Keratinocyte (primary cell): ENCODE data around the gene ZNF675.
"Not testable (repeated sequence)": the region's sequence is repeated elsewhere in the genome, so short reads cannot be mapped to it uniquely, and the experiment has no call there.

Experiments
- EZH2 ChIP-seq: IDR thresholded peaks from one replicate; pipeline ENCODE4 v1.6.1; 2012; ENCODE audit warnings: inconsistent platforms, mild to moderate bottlenecking, low read length, moderate library complexity
- TF ChIP-seq, protein P1 (sequence below), 3 experiments: IDR thresholded peaks in 1 of 3; conservative IDR thresholded peaks in 1 of 3; optimal IDR thresholded peaks in 1 of 3; 2 replicates in 2 of 3; 3 replicates in 1 of 3; pipeline versions ENCODE3 to v1.5.1; 2011; ENCODE audit warnings: low read length in 3 of 3, mild to moderate bottlenecking in 3 of 3, moderate library complexity in 2 of 3, control low read depth in 1 of 3, inconsistent platforms in 1 of 3; ENCODE audit not compliant: insufficient read depth in 2 of 3; ENCODE audit errors: extremely low read depth in 1 of 3

DNA sequence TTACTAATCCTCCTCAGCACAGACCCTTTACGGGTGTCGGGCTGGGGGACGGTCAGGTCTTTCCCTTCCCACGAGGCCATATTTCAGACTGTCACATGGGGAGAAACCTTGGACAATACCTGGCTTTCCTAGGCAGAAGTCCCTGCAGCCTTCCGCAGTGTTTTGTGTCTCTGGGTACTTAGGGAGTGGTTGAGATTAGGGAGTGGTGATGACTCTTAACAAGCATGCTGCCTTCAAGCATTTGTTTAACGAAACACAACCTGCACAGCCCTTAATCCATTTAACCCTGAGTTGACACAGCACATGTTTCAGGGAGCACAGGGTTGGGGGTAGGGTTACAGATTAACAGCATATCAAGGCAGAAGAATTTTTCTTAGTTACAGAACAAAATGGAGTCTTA, 37.1 kb upstream of the ZNF675 start:
- TF ChIP-seq, protein P1, sequence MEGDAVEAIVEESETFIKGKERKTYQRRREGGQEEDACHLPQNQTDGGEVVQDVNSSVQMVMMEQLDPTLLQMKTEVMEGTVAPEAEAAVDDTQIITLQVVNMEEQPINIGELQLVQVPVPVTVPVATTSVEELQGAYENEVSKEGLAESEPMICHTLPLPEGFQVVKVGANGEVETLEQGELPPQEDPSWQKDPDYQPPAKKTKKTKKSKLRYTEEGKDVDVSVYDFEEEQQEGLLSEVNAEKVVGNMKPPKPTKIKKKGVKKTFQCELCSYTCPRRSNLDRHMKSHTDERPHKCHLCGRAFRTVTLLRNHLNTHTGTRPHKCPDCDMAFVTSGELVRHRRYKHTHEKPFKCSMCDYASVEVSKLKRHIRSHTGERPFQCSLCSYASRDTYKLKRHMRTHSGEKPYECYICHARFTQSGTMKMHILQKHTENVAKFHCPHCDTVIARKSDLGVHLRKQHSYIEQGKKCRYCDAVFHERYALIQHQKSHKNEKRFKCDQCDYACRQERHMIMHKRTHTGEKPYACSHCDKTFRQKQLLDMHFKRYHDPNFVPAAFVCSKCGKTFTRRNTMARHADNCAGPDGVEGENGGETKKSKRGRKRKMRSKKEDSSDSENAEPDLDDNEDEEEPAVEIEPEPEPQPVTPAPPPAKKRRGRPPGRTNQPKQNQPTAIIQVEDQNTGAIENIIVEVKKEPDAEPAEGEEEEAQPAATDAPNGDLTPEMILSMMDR (optimal IDR thresholded peaks at IDR 0.05 in 1 of 3, IDR thresholded peaks at IDR 0.05 in 1 of 3, conservative IDR thresholded peaks at IDR 0.05 in 1 of 3; ENCODE audit: extremely low read depth in 1 of 3, insufficient read depth in 2 of 3, low read length in 3 of 3) = not testable (repeated sequence)
- not testable (repeated sequence) for TF ChIP-seq EZH2
